ENCODE data around the gene TMCC2. TPM values are rescaled to one million over a fixed set of nuclear protein-coding genes. Genes with fewer than 3 reads are reported as not detected.

Gene TMCC2
- total and polyA plus RNA-seq, 2 of the 4 experiments (the other 2 are of a cell fraction) = 2.0 to 4.2 TPM

- peaks cover 48% of the 10 kb centered on the region for H4K20me1 ChIP-seq (ENCODE audit: insufficient read depth, low read length)
- H3K9ac ChIP-seq (ENCODE audit: low read depth, low read length) = peak overlapping the region; percentile 37
- H3K56ac ChIP-seq (ENCODE audit: extremely low read depth, insufficient read depth, low read length) = peak overlapping the region; percentile 74
- H2BK5ac ChIP-seq (ENCODE audit: low read depth, low read length, poor library complexity, severe bottlenecking) = peak overlapping the region; percentile 74
- H4K91ac ChIP-seq (ENCODE audit: insufficient read depth, low read depth, low read length) = peak overlapping the region; percentile 71
- peak overlapping the region; percentile 92 for H2AK5ac ChIP-seq (ENCODE audit: low read depth, low read length)
- no peak overlapping the region for H3K4me3 ChIP-seq (ENCODE audit: insufficient read depth, low read depth, low read length)
- peaks cover 23 to 87% of the 10 kb centered on the region in 2 experiments for H3K79me1 ChIP-seq (ENCODE audit: low read depth in 1 of 2, low read length in 2 of 2)
- DNase-seq = no peak
- peak overlapping the region; percentile 85 for H2AFZ ChIP-seq (replicated peaks; ENCODE audit: low read length, poor library complexity)
- no peak overlapping the region; the same call in 1 of the 3 replicates for H2BK15ac ChIP-seq (ENCODE audit: low read depth, low read length)
- H3K4ac ChIP-seq (ENCODE audit: low read depth, low read length) = peak overlapping the region; percentile 92
- no TSS peak for BruUV-seq (replicated peaks)
- WGBS, 2 experiments (ENCODE audit: extremely low coverage in 2 of 2, insufficient read length in 1 of 2) = 100% methylated on average over 1 of the region's 10 CpGs; no CpG with 5 or more reads in 1 of the 2 experiments
- peaks cover 44% of the 10 kb centered on the region for H3K36me3 ChIP-seq (ENCODE audit: control insufficient read depth, insufficient read depth, low read length)
- H4K8ac ChIP-seq (ENCODE audit: low read depth in 2 of 2, low read length in 2 of 2) = peak overlapping the region; percentile 81 to 94
- ChIA-PET POLR2A (ENCODE audit: unreplicated experiment) (interaction anchor here (1.1 kb wide), 1 partner anchor 15 kb away, joined by 3 read pairs; no protein-coding TSS in a partner anchor), CTCF (interaction anchor here (0.6 to 1.9 kb wide), 3 partner anchors 13 to 569 kb away, joined by 3 to 9 read pairs (median 4); no protein-coding TSS in a partner anchor)
- H2AK9ac ChIP-seq (replicated peaks; ENCODE audit: low read depth, low read length, poor library complexity) = peak overlapping the region; percentile 97
- dilution Hi-C loops (cut with HindIII; ENCODE audit: low sequenced_read_pairs, unreplicated experiment) = no loop called here
- H3K9me1 ChIP-seq (ENCODE audit: insufficient read depth, low read length) = peaks cover 63% of the 10 kb centered on the region
- peak overlapping the region; percentile 10; the same call in 1 of the 2 replicates for H3K18ac ChIP-seq (ENCODE audit: low read depth, low read length)
- H3K23ac ChIP-seq (ENCODE audit: low read depth, low read length) = peak overlapping the region; percentile 86
- H3K9me3 ChIP-seq (ENCODE audit: control insufficient read depth, insufficient read depth, low read length) = no peaks in the 10 kb centered on the region
- H3K27me3 ChIP-seq (ENCODE audit: control insufficient read depth, insufficient read depth, low read length) = no peaks in the 10 kb centered on the region
- ATAC-seq (ENCODE audit: low read depth) = no peak
- H3K14ac ChIP-seq (replicated peaks; ENCODE audit: low read depth, low read length) = peak overlapping the region; percentile 75
- peak overlapping the region; percentile 62; the same call in 1 of the 2 replicates for H2BK20ac ChIP-seq (ENCODE audit: low read depth, low read length)
- in situ Hi-C loops (cut with MboI; ENCODE audit: low sequenced_read_pairs) = no loop called here
- H3K4me1 ChIP-seq (ENCODE audit: control insufficient read depth, insufficient read depth, low read length) = peaks cover 35% of the 10 kb centered on the region
- intact Hi-C loops (cut with micrococcal nuclease) = no loop called here
- H3K27ac ChIP-seq (ENCODE audit: insufficient read depth, low read length) = peak overlapping the region; percentile 90
- H3K4me2 ChIP-seq (ENCODE audit: low read depth, low read length) = peak overlapping the region; percentile 56
- H2BK120ac ChIP-seq (ENCODE audit: low read depth, low read length) = peak overlapping the region; percentile 85
- TF ChIP-seq CTCF (conservative IDR thresholded peaks at IDR 0.05; ENCODE audit: low read depth, low read length) = no peak
- TF ChIP-seq RCOR1 (IDR thresholded peaks at IDR 0.05; ENCODE audit: insufficient replicate concordance, low read length) = no peak
- no peak for TF ChIP-seq RFX5 (IDR thresholded peaks at IDR 0.05; ENCODE audit: low read depth, low read length)
- TF ChIP-seq FOS (IDR thresholded peaks at IDR 0.05; ENCODE audit: low read depth, low read length) = no peak
- no peak for TF ChIP-seq CEBPB (IDR thresholded peaks at IDR 0.05; ENCODE audit: low read depth, low read length)
- TF ChIP-seq NFE2L2 (IDR thresholded peaks at IDR 0.05; ENCODE audit: low read depth, low read length) = no peak
- no peak for TF ChIP-seq CHD1 (IDR thresholded peaks at IDR 0.05; ENCODE audit: low read depth, low read length)
- TF ChIP-seq POLR2A (IDR thresholded peaks at IDR 0.05; ENCODE audit: low read depth, low read length) = no peak
- no peak for TF ChIP-seq ELK1 (IDR thresholded peaks at IDR 0.05; ENCODE audit: borderline replicate concordance, low read depth, low read length)
- no peak for TF ChIP-seq SMC3 (IDR thresholded peaks at IDR 0.05; ENCODE audit: low read depth, low read length)
- no peak for TF ChIP-seq RAD21 (IDR thresholded peaks at IDR 0.05; ENCODE audit: low read length)
- TF ChIP-seq MAZ (IDR thresholded peaks at IDR 0.05; ENCODE audit: borderline replicate concordance, low read depth, low read length) = no peak
- TF ChIP-seq MAFK (IDR thresholded peaks at IDR 0.05; ENCODE audit: low read depth, low read length) = no peak
- TF ChIP-seq USF2 (IDR thresholded peaks at IDR 0.05; ENCODE audit: low read depth, low read length) = no peak
- TF ChIP-seq MXI1 (IDR thresholded peaks at IDR 0.05; ENCODE audit: borderline replicate concordance, low read depth, low read length) = no peak
- H4K5ac ChIP-seq (ENCODE audit: low read depth, low read length) = peak overlapping the region; percentile 52
These were observed 85.3 kb downstream of the TMCC2 start for GRCh38 chr1:205312866-205313562.
